Measurements from ENCODE around the gene TAF4.
"Not testable (repeated sequence)": the region's sequence is repeated elsewhere in the genome, so short reads cannot be mapped to it uniquely, and the experiment has no call there.

The TAF4 gene

GRCh38 chr20:62079166-62079565 is 13.5 kb upstream of the TAF4 start:
- H3K4me3 ChIP-seq (ENCODE audit: low read length): no peak overlapping the region
- H3K27ac ChIP-seq (ENCODE audit: low read length): no peak overlapping the region
- no peak for TF ChIP-seq EZH2phosphoT487 (IDR thresholded peaks at IDR 0.05; ENCODE audit: low read length)
- no peak for TF ChIP-seq EZH2 (optimal IDR thresholded peaks at IDR 0.05; ENCODE audit: low read depth, low read length)
- TF ChIP-seq CTCF (IDR thresholded peaks at IDR 0.05; ENCODE audit: low read length): no peak
- H2AFZ ChIP-seq (ENCODE audit: low read length): no peak overlapping the region
- H3K4me1 ChIP-seq (ENCODE audit: low read length): no peaks in the 10 kb centered on the region
- peaks cover 41% of the 10 kb centered on the region for H3K27me3 ChIP-seq (replicated peaks; ENCODE audit: insufficient read depth, low read length)
- no peak overlapping the region for H3K4me2 ChIP-seq (ENCODE audit: low read depth, low read length)
- H3K9ac ChIP-seq (ENCODE audit: low read length): no peak overlapping the region
- no peak for DNase-seq
- no peaks in the 10 kb centered on the region; the same call in 1 of the 2 replicates for H3K9me3 ChIP-seq (replicated peaks; ENCODE audit: insufficient read depth, low read length)
- H3K36me3 ChIP-seq (replicated peaks; ENCODE audit: insufficient read depth, low read length): no peaks in the 10 kb centered on the region
- no peaks in the 10 kb centered on the region for H3K9me2 ChIP-seq (replicated peaks; ENCODE audit: insufficient read depth, low read length)
- H4K20me1 ChIP-seq (ENCODE audit: insufficient read depth, low read length): no peaks in the 10 kb centered on the region
- no peaks in the 10 kb centered on the region for H3K79me2 ChIP-seq (ENCODE audit: low read length)
- H3F3A ChIP-seq (ENCODE audit: insufficient read depth, low read length): no peaks in the 10 kb centered on the region

GRCh38 chr20:62073323-62073722 is 7.6 kb upstream of the TAF4 start:
- H3K4me3 ChIP-seq (ENCODE audit: low read length): no peak overlapping the region
- TF ChIP-seq EZH2phosphoT487 (IDR thresholded peaks at IDR 0.05; ENCODE audit: low read length) (no peak), CTCF (IDR thresholded peaks at IDR 0.05; ENCODE audit: low read length) (no peak), EZH2 (optimal IDR thresholded peaks at IDR 0.05; ENCODE audit: low read depth, low read length) (no peak)

GRCh38 chr20:62071669-62072430 is 6.2 kb upstream of the TAF4 start:
- not testable (repeated sequence) for H3K4me2 ChIP-seq (ENCODE audit: low read depth, low read length); DNase-seq; H3K27ac ChIP-seq (ENCODE audit: low read length); H3F3A ChIP-seq (ENCODE audit: insufficient read depth, low read length); H3K9me3 ChIP-seq (replicated peaks; ENCODE audit: insufficient read depth, low read length); H3K9ac ChIP-seq (ENCODE audit: low read length); H4K20me1 ChIP-seq (ENCODE audit: insufficient read depth, low read length); H3K4me3 ChIP-seq (ENCODE audit: low read length); H3K36me3 ChIP-seq (replicated peaks; ENCODE audit: insufficient read depth, low read length); H3K4me1 ChIP-seq (ENCODE audit: low read length); H2AFZ ChIP-seq (ENCODE audit: low read length); H3K9me2 ChIP-seq (replicated peaks; ENCODE audit: insufficient read depth, low read length); H3K79me2 ChIP-seq (ENCODE audit: low read length)
- H3K27me3 ChIP-seq (replicated peaks; ENCODE audit: insufficient read depth, low read length): peaks cover 41% of the 10 kb centered on the region

More at GRCh38 chr20:62073323-62073722, 7.6 kb upstream of the TAF4 start:
- Histone ChIP-seq H3K4me2 (ENCODE audit: low read depth, low read length) (no peak overlapping the region), H4K20me1 (ENCODE audit: insufficient read depth, low read length) (no peaks in the 10 kb centered on the region), H3K9me2 (replicated peaks; ENCODE audit: insufficient read depth, low read length) (no peaks in the 10 kb centered on the region), H3K27ac (ENCODE audit: low read length) (no peak overlapping the region), H3F3A (ENCODE audit: insufficient read depth, low read length) (no peaks in the 10 kb centered on the region), H2AFZ (ENCODE audit: low read length) (no peak overlapping the region), H3K9ac (ENCODE audit: low read length) (no peak overlapping the region), H3K9me3 (replicated peaks; ENCODE audit: insufficient read depth, low read length) (no peaks in the 10 kb centered on the region; the same call in 1 of the 2 replicates), H3K79me2 (ENCODE audit: low read length) (no peaks in the 10 kb centered on the region), H3K4me1 (ENCODE audit: low read length) (no peaks in the 10 kb centered on the region), H3K36me3 (replicated peaks; ENCODE audit: insufficient read depth, low read length) (no peaks in the 10 kb centered on the region), H3K27me3 (replicated peaks; ENCODE audit: insufficient read depth, low read length) (peaks cover 38% of the 10 kb centered on the region)
- DNase-seq: no peak

GRCh38 chr20:62069741-62070216 is 4.1 kb upstream of the TAF4 start:
- H3K36me3 ChIP-seq (replicated peaks; ENCODE audit: insufficient read depth, low read length): no peaks in the 10 kb centered on the region
- no peak overlapping the region for H3K4me3 ChIP-seq (ENCODE audit: low read length)
- peaks cover 6% of the 10 kb centered on the region for H3K4me1 ChIP-seq (ENCODE audit: low read length)
- H2AFZ ChIP-seq (ENCODE audit: low read length): no peak overlapping the region
- peaks cover 3% of the 10 kb centered on the region; the same call in 1 of the 2 replicates for H3F3A ChIP-seq (ENCODE audit: insufficient read depth, low read length)
- H3K9me3 ChIP-seq (replicated peaks; ENCODE audit: insufficient read depth, low read length): no peaks in the 10 kb centered on the region
- no peaks in the 10 kb centered on the region for H3K9me2 ChIP-seq (replicated peaks; ENCODE audit: insufficient read depth, low read length)
- TF ChIP-seq CTCF (IDR thresholded peaks at IDR 0.05; ENCODE audit: low read length) (no peak), EZH2phosphoT487 (IDR thresholded peaks at IDR 0.05; ENCODE audit: low read length) (no peak), EZH2 (optimal IDR thresholded peaks at IDR 0.05; ENCODE audit: low read depth, low read length) (no peak)
- H3K4me2 ChIP-seq (ENCODE audit: low read depth, low read length): no peak overlapping the region
- no peaks in the 10 kb centered on the region for H4K20me1 ChIP-seq (ENCODE audit: insufficient read depth, low read length)
- no peak overlapping the region for H3K27ac ChIP-seq (ENCODE audit: low read length)
- no peaks in the 10 kb centered on the region for H3K79me2 ChIP-seq (ENCODE audit: low read length)
- H3K27me3 ChIP-seq (replicated peaks; ENCODE audit: insufficient read depth, low read length): peaks cover 38% of the 10 kb centered on the region
- DNase-seq: no peak
- H3K9ac ChIP-seq (ENCODE audit: low read length): no peak overlapping the region
